H9 (cell line): ENCODE data around the gene FUZ. TPM values are rescaled to one million over a fixed set of nuclear protein-coding genes. Genes with fewer than 3 reads are reported as not detected.

ENCODE experiments used
- DNase-seq: peaks from one replicate; pipeline ENCODE4 v3.0.0-alpha.2; 2017
- H2AFZ ChIP-seq: one replicate; pipeline ENCODE4 v1.6.1; 2013; ENCODE audit warnings: mild to moderate bottlenecking, low read length, control low read depth, moderate library complexity
- H2AK5ac ChIP-seq: 2 replicates; pipeline ENCODE4 v1.6.1; 2013; ENCODE audit warnings: low read length, control low read depth, mixed read lengths; ENCODE audit not compliant: insufficient read length
- H2BK120ac ChIP-seq: one replicate; pipeline ENCODE4 v1.6.1; 2013; ENCODE audit warnings: low read depth, mild to moderate bottlenecking, low read length, control low read depth, inconsistent platforms; ENCODE audit not compliant: poor library complexity, severe bottlenecking
- H2BK12ac ChIP-seq: 2 replicates; pipeline ENCODE4 v1.6.1; 2013; ENCODE audit warnings: low read length, control low read depth, mixed read lengths, low read depth; ENCODE audit not compliant: insufficient read length
- H2BK15ac ChIP-seq: 2 replicates; pipeline ENCODE4 v1.6.1; 2013; ENCODE audit warnings: low read depth, low read length, control low read depth
- H2BK20ac ChIP-seq: one replicate; pipeline ENCODE4 v1.6.1; 2013; ENCODE audit warnings: low read depth, mild to moderate bottlenecking, low read length, control low read depth, inconsistent platforms; ENCODE audit not compliant: poor library complexity, severe bottlenecking
- H2BK5ac ChIP-seq: 2 replicates; pipeline ENCODE4 v1.6.1; 2013; ENCODE audit warnings: low read length, control low read depth, mixed read lengths; ENCODE audit not compliant: insufficient read length
- H3K14ac ChIP-seq: 2 replicates; pipeline ENCODE4 v1.6.1; 2013; ENCODE audit warnings: low read length, control low read depth; ENCODE audit not compliant: insufficient read depth
- H3K18ac ChIP-seq: 2 replicates; pipeline ENCODE4 v1.6.1; 2013; ENCODE audit warnings: low read depth, mild to moderate bottlenecking, mixed read lengths, low read length, control low read depth; ENCODE audit not compliant: insufficient read length
- H3K23ac ChIP-seq: 2 replicates; pipeline ENCODE4 v1.6.1; 2013; ENCODE audit warnings: low read length, control low read depth, mixed read lengths, low read depth; ENCODE audit not compliant: insufficient read length
- H3K23me2 ChIP-seq: 2 replicates; pipeline ENCODE4 v1.6.1; 2013; ENCODE audit warnings: low read depth, mild to moderate bottlenecking, mixed read lengths, low read length, control low read depth; ENCODE audit not compliant: insufficient read length, poor library complexity, severe bottlenecking
- H3K27ac ChIP-seq: 2 replicates; pipeline ENCODE4 v1.5.1; 2013; ENCODE audit warnings: low read length, control low read depth, mixed read lengths, low read depth; ENCODE audit not compliant: insufficient read length
- H3K27me3 ChIP-seq: 2 replicates; pipeline ENCODE4 v1.6.1; 2013; ENCODE audit warnings: low read length, control low read depth, inconsistent platforms; ENCODE audit not compliant: insufficient read depth
- H3K4ac ChIP-seq: 2 replicates; pipeline ENCODE4 v1.6.1; 2013; ENCODE audit warnings: low read depth, mild to moderate bottlenecking, control low read depth, inconsistent platforms, low read length, moderate library complexity
- H3K4me1 ChIP-seq: 2 replicates; pipeline ENCODE4 v1.6.1; 2013; ENCODE audit warnings: low read length, control low read depth, inconsistent platforms; ENCODE audit not compliant: insufficient read depth
- H3K4me2 ChIP-seq: 2 replicates; pipeline ENCODE4 v1.6.1; 2013; ENCODE audit warnings: low read length, control low read depth, mixed read lengths; ENCODE audit not compliant: insufficient read length, insufficient read depth
- H3K56ac ChIP-seq: 2 replicates; pipeline ENCODE4 v1.6.1; 2013; ENCODE audit warnings: low read depth, mild to moderate bottlenecking, mixed read lengths, low read length, control low read depth; ENCODE audit not compliant: insufficient read length
- H3K79me1 ChIP-seq: 2 replicates; pipeline ENCODE4 v1.6.1; 2013; ENCODE audit warnings: low read depth, mild to moderate bottlenecking, moderate library complexity, low read length, control low read depth, inconsistent platforms; ENCODE audit not compliant: insufficient read depth, poor library complexity, severe bottlenecking
- H3K79me2 ChIP-seq: 2 replicates; pipeline ENCODE4 v1.6.1; 2013; ENCODE audit warnings: low read length, control low read depth, inconsistent platforms; ENCODE audit not compliant: insufficient read depth
- H3K9ac ChIP-seq: 2 replicates; pipeline ENCODE4 v1.6.1; 2013; ENCODE audit warnings: low read length, control low read depth, mixed read lengths; ENCODE audit not compliant: insufficient read length; ENCODE audit errors: extremely low read depth
- H3K9me3 ChIP-seq: one replicate; pipeline ENCODE4 v1.6.1; 2013; ENCODE audit warnings: low read depth, low read length, inconsistent platforms; ENCODE audit not compliant: control insufficient read depth
- H3T11ph ChIP-seq: one replicate; pipeline ENCODE4 v1.6.1; 2013; ENCODE audit warnings: mild to moderate bottlenecking, low read length, control low read depth, inconsistent platforms
- H4K20me1 ChIP-seq: one replicate; pipeline ENCODE4 v1.6.1; 2013; ENCODE audit not compliant: control insufficient read depth, insufficient read length, insufficient read depth
- H4K5ac ChIP-seq: 2 replicates; pipeline ENCODE4 v1.6.1; 2013; ENCODE audit warnings: low read depth, mild to moderate bottlenecking, mixed read lengths, low read length, control low read depth; ENCODE audit not compliant: insufficient read length
- H4K8ac ChIP-seq: replicated peaks from 2 replicates; pipeline ENCODE4 v1.6.1; 2013; ENCODE audit warnings: low read length, control low read depth, mixed read lengths, low read depth; ENCODE audit not compliant: insufficient read length
- H4K91ac ChIP-seq: 2 replicates; pipeline ENCODE4 v1.6.1; 2013; ENCODE audit warnings: low read depth, mild to moderate bottlenecking, moderate library complexity, mixed read lengths, low read length, control low read depth; ENCODE audit not compliant: insufficient read length
- H3K27ac Mint-ChIP-seq, 3 experiments: 2 replicates in 2 of 3; 3 replicates in 1 of 3; pipeline ENCODE4 v1.8.0; 2020 to 2021; ENCODE audit warnings: mixed read lengths in 3 of 3, mild to moderate bottlenecking in 1 of 3, moderate library complexity in 1 of 3
- H3K27me3 Mint-ChIP-seq: 2 replicates; pipeline ENCODE4 v1.8.0; 2021; ENCODE audit warnings: low read depth, mild to moderate bottlenecking, moderate library complexity, mixed read lengths
- H3K36me3 Mint-ChIP-seq, 3 experiments: 2 replicates in 2 of 3; 3 replicates in 1 of 3; pipeline ENCODE4 v1.8.0; 2020 to 2021; ENCODE audit warnings: low read depth in 3 of 3, mixed read lengths in 3 of 3; ENCODE audit not compliant: insufficient read depth in 1 of 3
- H3K4me1 Mint-ChIP-seq, 2 experiments: 2 replicates each; pipeline ENCODE4 v1.8.0; 2020; ENCODE audit warnings: mixed read lengths in 2 of 2
- H3K4me3 Mint-ChIP-seq, 2 experiments: 2 replicates in 1 of 2; 3 replicates in 1 of 2; pipeline ENCODE4 v1.8.0; 2020 to 2021; ENCODE audit warnings: mild to moderate bottlenecking in 2 of 2, mixed read lengths in 2 of 2, moderate library complexity in 1 of 2
- H3K9me3 Mint-ChIP-seq, 2 experiments: 2 replicates in 1 of 2; 3 replicates in 1 of 2; pipeline ENCODE4 v1.8.0; 2020; ENCODE audit warnings: mild to moderate bottlenecking in 2 of 2, mixed read lengths in 2 of 2, moderate library complexity in 1 of 2
- CTCF ChIP-seq: fragments of 200-600 bp; sonication (generic); conservative IDR thresholded peaks from 3 replicates; pipeline ENCODE4 v1.8.0; 2021; ENCODE audit warnings: antibody characterized with exemption, mild to moderate bottlenecking
- WGBS: extraction: QIAGEN DNeasy Blood & Tissue Kit; methylation state at CpG from one replicate; pipeline ENCODE4 v1.1.7; 2013; ENCODE audit warnings: missing lambda C conversion rate, low lambda C conversion rate, mixed read lengths; ENCODE audit not compliant: insufficient read length; ENCODE audit errors: extremely low coverage; 5-methylcytosine and 5-hydroxymethylcytosine counted together
- total RNA-seq: library from RNA; stranded (reverse); gene quantifications from 2 replicates; pipeline ENCODE4 v1.2.1, GENCODE V29; 2021

FUZ gene
- total RNA-seq, 1 experiment from 2014 or later = 25.1 TPM

GRCh38 chr19:49782515-49782914, 30.6 kb downstream of the FUZ start:
- H4K8ac ChIP-seq = no peak overlapping the region
- Mint-ChIP-seq H3K27ac (no peak overlapping the region), H3K36me3 (peaks cover 24 to 40% (median 33%) of the 10 kb centered on the region in 3 experiments), H3K9me3 (no peaks in the 10 kb centered on the region), H3K27me3 (no peaks in the 10 kb centered on the region), H3K4me1 (peaks cover 9 to 10% of the 10 kb centered on the region in 2 experiments; a peak in 3 of 4 replicates), H3K4me3 (no peak overlapping the region)
- no peaks in the 10 kb centered on the region for H3K27me3 ChIP-seq
- H3K9ac ChIP-seq = no peak overlapping the region
- no peak overlapping the region for H3K23ac ChIP-seq
- H2BK12ac ChIP-seq = no peak overlapping the region
- TF ChIP-seq CTCF = no peak
- no peak overlapping the region for H3K4me2 ChIP-seq
- no peak overlapping the region for H2BK15ac ChIP-seq
- no peak overlapping the region for H4K5ac ChIP-seq
- WGBS = no CpG with 5 or more reads among the region's 18 CpGs
- H3K9me3 ChIP-seq = no peaks in the 10 kb centered on the region
- no peak overlapping the region for H2AK5ac ChIP-seq
- no peak overlapping the region for H2AFZ ChIP-seq
- no peaks in the 10 kb centered on the region for H3K23me2 ChIP-seq
- no peak overlapping the region for H2BK20ac ChIP-seq
- no peaks in the 10 kb centered on the region for H4K20me1 ChIP-seq
- H3K79me2 ChIP-seq = no peaks in the 10 kb centered on the region
- DNase-seq = no peak
- no peaks in the 10 kb centered on the region for H3K79me1 ChIP-seq
- no peak overlapping the region for H4K91ac ChIP-seq
- no peak overlapping the region for H2BK5ac ChIP-seq
- H2BK120ac ChIP-seq = no peak overlapping the region
- no peak overlapping the region for H3K4ac ChIP-seq
- H3K27ac ChIP-seq = no peak overlapping the region
- no peak overlapping the region for H3K56ac ChIP-seq
- no peaks in the 10 kb centered on the region for H3K4me1 ChIP-seq
- H3K14ac ChIP-seq = no peak overlapping the region
- no peak overlapping the region for H3K18ac ChIP-seq
- H3T11ph ChIP-seq = no peak overlapping the region
